Fibroblast of lung (primary cell): ENCODE measurements around the gene APOB. TPM values are rescaled to one million over a fixed set of nuclear protein-coding genes. Genes with fewer than 3 reads are reported as not detected.

Experiments
- DNase-seq, 2 donors: peaks; one replicate each; pipeline versions ENCODE4 v3.0.0 to v3.0.0-alpha.2; 2010; ENCODE audit warnings: low read depth in 2 of 2
- H2AFZ ChIP-seq: 2 replicates; pipeline ENCODE4 v1.5.1; 2012; ENCODE audit warnings: low read length, control low read depth, inconsistent platforms
- H3K27ac ChIP-seq: 2 replicates; pipeline ENCODE4 v1.5.1; 2011; ENCODE audit warnings: low read length, control low read depth; ENCODE audit not compliant: insufficient read depth
- H3K27me3 ChIP-seq: 2 replicates; pipeline ENCODE4 v1.5.1; 2011; ENCODE audit warnings: mild to moderate bottlenecking, low read length; ENCODE audit not compliant: control insufficient read depth, insufficient read depth
- H3K36me3 ChIP-seq: 2 replicates; pipeline ENCODE4 v1.5.1; 2011; ENCODE audit warnings: low read length; ENCODE audit not compliant: control insufficient read depth, insufficient read depth
- H3K4me1 ChIP-seq: 2 replicates; pipeline ENCODE4 v1.5.1; 2011; ENCODE audit warnings: low read length; ENCODE audit not compliant: control insufficient read depth, insufficient read depth; ENCODE audit errors: extremely low read depth
- H3K4me2 ChIP-seq: 2 replicates; pipeline ENCODE4 v1.5.1; 2011; ENCODE audit warnings: low read length, control low read depth; ENCODE audit not compliant: insufficient read depth; ENCODE audit errors: extremely low read depth
- H3K4me3 ChIP-seq, 4 experiments: fragments of 200-600 bp in 1 of 4; sonication (generic) in 1 of 4; replicated peaks in 1 of 4; 2 replicates each; pipeline ENCODE4 v1.5.1; 2011 to 2016; ENCODE audit warnings: low read length in 4 of 4, low read depth in 3 of 4, mild to moderate bottlenecking in 3 of 4, control low read depth in 2 of 4, inconsistent platforms in 1 of 4, mixed read lengths in 1 of 4; ENCODE audit not compliant: insufficient read depth in 1 of 4; ENCODE audit errors: control extremely low read depth in 1 of 4
- H3K79me2 ChIP-seq: 2 replicates; pipeline ENCODE4 v1.5.1; 2012; ENCODE audit warnings: mild to moderate bottlenecking, low read length, inconsistent platforms; ENCODE audit not compliant: control insufficient read depth, insufficient read depth
- H3K9ac ChIP-seq: 2 replicates; pipeline ENCODE4 v1.5.1; 2011; ENCODE audit warnings: mild to moderate bottlenecking, low read length, control low read depth; ENCODE audit not compliant: insufficient read depth
- H3K9me3 ChIP-seq: 2 replicates; pipeline ENCODE4 v1.5.1; 2012; ENCODE audit warnings: low read depth, low read length; ENCODE audit not compliant: control insufficient read depth, insufficient read depth
- H4K20me1 ChIP-seq: 2 replicates; pipeline ENCODE4 v1.5.1; 2011; ENCODE audit warnings: low read length; ENCODE audit not compliant: control insufficient read depth, insufficient read depth; ENCODE audit errors: extremely low read depth
- EZH2 ChIP-seq: IDR thresholded peaks from 2 replicates; pipeline ENCODE4 v1.5.1; 2012; ENCODE audit warnings: low read length, control low read depth, mild to moderate bottlenecking; ENCODE audit errors: missing control alignments
- polyA plus RNA-seq, 2 donors: library from polyadenylated mRNA; depleted of rRNA in 1 of 2; stranded (reverse) in 1 of 2; unstranded in 1 of 2; fragments of >200 nt; gene quantifications; 2 replicates each; pipeline ENCODE4 v1.2.1, GENCODE V29; 2011 to 2012; ENCODE audit warnings: missing spikeins in 1 of 2
- total RNA-seq: library from RNA; depleted of rRNA; stranded (reverse); fragments of >200 nt; gene quantifications from 2 replicates; pipeline ENCODE4 v1.2.1, GENCODE V29; 2014
- TF ChIP-seq, protein P1 (sequence below), 2 donors: IDR thresholded peaks in 1 of 2; conservative IDR thresholded peaks in 1 of 2; 1 replicate in 1 of 2; 2 replicates in 1 of 2; pipeline ENCODE4 v1.5.1; 2011 to 2012; ENCODE audit warnings: low read length in 2 of 2, control low read depth in 1 of 2, inconsistent platforms in 1 of 2, low read depth in 1 of 2, mild to moderate bottlenecking in 1 of 2

The APOB gene
- total and polyA plus RNA-seq, 2 donors (not counting 1 experiment from before 2014, with no cell fraction given), result under 0.01 TPM; not detected in 1

DNA sequence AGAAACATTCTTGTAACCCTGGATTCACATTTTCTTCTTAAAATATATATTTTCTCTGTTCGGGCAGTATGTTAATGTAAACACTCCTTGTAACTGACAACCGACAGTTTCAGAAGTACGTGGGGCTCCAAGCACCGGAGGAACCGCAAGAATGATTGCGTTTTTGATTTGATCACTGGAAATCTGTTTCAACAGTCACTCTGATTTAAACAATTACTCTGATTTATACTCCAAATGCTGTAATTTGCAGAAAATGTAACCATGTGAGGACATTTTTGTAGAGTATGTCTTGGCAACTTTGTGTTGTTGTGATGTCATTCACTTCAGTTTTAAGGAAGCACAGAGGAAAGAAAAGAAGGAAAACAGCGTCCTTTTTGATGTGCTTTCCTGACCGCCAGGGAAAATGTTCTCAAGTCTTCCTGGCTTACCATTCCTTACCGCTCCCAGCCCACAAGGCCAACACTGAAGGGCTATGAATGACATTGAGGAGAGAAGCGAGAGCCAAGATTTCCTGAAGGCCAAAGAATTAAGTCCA is 77.7 kb downstream of the APOB start:
- Histone ChIP-seq H3K9me3 (no peaks in the 10 kb centered on the region), H3K27me3 (peaks cover 2% of the 10 kb centered on the region), H3K4me3 (no peak overlapping the region), H3K36me3 (no peaks in the 10 kb centered on the region), H3K27ac (no peak overlapping the region), H2AFZ (no peak overlapping the region), H3K4me1 (no peaks in the 10 kb centered on the region), H3K79me2 (no peaks in the 10 kb centered on the region), H4K20me1 (no peaks in the 10 kb centered on the region), H3K4me2 (no peak overlapping the region), H3K9ac (no peak overlapping the region)
- DNase-seq, result peak in 1 of 2 donors; percentile 6
- no peak for TF ChIP-seq EZH2
- TF ChIP-seq, protein P1, sequence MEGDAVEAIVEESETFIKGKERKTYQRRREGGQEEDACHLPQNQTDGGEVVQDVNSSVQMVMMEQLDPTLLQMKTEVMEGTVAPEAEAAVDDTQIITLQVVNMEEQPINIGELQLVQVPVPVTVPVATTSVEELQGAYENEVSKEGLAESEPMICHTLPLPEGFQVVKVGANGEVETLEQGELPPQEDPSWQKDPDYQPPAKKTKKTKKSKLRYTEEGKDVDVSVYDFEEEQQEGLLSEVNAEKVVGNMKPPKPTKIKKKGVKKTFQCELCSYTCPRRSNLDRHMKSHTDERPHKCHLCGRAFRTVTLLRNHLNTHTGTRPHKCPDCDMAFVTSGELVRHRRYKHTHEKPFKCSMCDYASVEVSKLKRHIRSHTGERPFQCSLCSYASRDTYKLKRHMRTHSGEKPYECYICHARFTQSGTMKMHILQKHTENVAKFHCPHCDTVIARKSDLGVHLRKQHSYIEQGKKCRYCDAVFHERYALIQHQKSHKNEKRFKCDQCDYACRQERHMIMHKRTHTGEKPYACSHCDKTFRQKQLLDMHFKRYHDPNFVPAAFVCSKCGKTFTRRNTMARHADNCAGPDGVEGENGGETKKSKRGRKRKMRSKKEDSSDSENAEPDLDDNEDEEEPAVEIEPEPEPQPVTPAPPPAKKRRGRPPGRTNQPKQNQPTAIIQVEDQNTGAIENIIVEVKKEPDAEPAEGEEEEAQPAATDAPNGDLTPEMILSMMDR (conservative IDR thresholded peaks at IDR 0.05 in 1 of 2, IDR thresholded peaks at IDR 0.05 in 1 of 2; ENCODE audit: low read depth in 1 of 2, low read length in 2 of 2), result no peak

DNA sequence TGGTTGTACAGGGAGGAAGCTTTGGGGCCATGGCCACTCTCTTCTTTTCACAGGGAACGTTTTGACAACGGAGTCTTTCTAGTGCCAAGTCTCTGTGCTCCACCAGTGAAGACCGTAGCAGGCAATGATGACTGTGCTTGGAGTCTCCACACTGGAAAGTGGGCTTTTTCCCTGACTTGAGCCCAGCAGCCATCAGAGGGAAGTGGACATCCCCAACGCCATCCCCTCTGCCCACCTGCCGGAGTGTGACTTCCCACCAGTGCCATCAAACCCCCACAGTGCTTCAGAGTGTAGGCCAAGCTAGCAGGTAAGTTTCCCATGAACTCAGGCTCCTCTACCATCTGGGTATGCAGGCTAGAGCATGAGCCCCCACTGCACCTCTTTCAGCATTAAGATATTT is 78.7 kb downstream of the APOB start:
- no peak for DNase-seq
- no peak overlapping the region for H3K4me3 ChIP-seq
- no peak for TF ChIP-seq EZH2
- TF ChIP-seq, protein P1 (conservative IDR thresholded peaks at IDR 0.05 in 1 of 2, IDR thresholded peaks at IDR 0.05 in 1 of 2; ENCODE audit: low read depth in 1 of 2, low read length in 2 of 2), result no peak
- H4K20me1 ChIP-seq, result no peaks in the 10 kb centered on the region
- peaks cover 2% of the 10 kb centered on the region for H3K27me3 ChIP-seq
- H2AFZ ChIP-seq, result no peak overlapping the region
- no peak overlapping the region for H3K9ac ChIP-seq
- no peaks in the 10 kb centered on the region for H3K4me1 ChIP-seq
- H3K79me2 ChIP-seq, result no peaks in the 10 kb centered on the region
- no peak overlapping the region for H3K4me2 ChIP-seq
- no peaks in the 10 kb centered on the region for H3K9me3 ChIP-seq
- H3K36me3 ChIP-seq, result no peaks in the 10 kb centered on the region
- H3K27ac ChIP-seq, result no peak overlapping the region

DNA sequence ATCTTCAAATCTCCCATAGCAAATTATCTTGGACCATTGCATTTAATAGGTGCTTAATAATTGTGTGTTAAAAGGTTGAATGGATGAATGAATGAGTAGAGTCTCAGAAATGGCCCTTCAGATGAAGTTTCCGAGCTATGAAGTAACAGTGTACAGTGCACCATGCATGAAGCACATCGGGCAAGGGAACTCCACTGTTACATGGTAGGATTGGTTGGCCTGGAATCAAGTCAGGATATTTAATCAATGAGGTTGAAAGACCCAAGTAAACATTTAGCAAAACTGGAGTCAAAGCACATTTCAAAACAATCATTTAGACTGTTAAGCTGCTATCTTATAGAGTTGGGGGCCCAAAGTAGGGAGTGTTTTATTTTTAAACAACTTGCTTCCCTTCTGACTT is 80.0 kb downstream of the APOB start:
- DNase-seq, result no peak
- no peak for TF ChIP-seq EZH2
- TF ChIP-seq, protein P1 (conservative IDR thresholded peaks at IDR 0.05 in 1 of 2, IDR thresholded peaks at IDR 0.05 in 1 of 2; ENCODE audit: low read depth in 1 of 2, low read length in 2 of 2), result no peak

More for the DNA sequence above, 80.0 kb downstream of the APOB start:
- Histone ChIP-seq H3K27ac (no peak overlapping the region), H3K79me2 (no peaks in the 10 kb centered on the region), H3K27me3 (peaks cover 2% of the 10 kb centered on the region), H3K4me2 (no peak overlapping the region), H2AFZ (no peak overlapping the region), H3K4me3 (no peak overlapping the region), H3K9me3 (no peaks in the 10 kb centered on the region), H3K36me3 (no peaks in the 10 kb centered on the region), H3K9ac (no peak overlapping the region), H4K20me1 (no peaks in the 10 kb centered on the region), H3K4me1 (no peaks in the 10 kb centered on the region)
